ENCODE results near the gene PEAR1. TPM values are rescaled to one million over a fixed set of nuclear protein-coding genes. Genes with fewer than 3 reads are reported as not detected.

Gene PEAR1
- total RNA-seq, 1 donor: 1.7 TPM

- Histone ChIP-seq H3K4me3 (ENCODE audit: low read length) (no peak overlapping the region), H3K4me1 (ENCODE audit: insufficient read depth, low read length) (no peaks in the 10 kb centered on the region), H3K27me3 (ENCODE audit: insufficient read depth, low read length) (peaks cover 4% of the 10 kb centered on the region), H3K9me3 (ENCODE audit: low read depth, low read length) (no peaks in the 10 kb centered on the region)
Measured at GRCh38 chr1:156898971-156899664, 5.6 kb downstream of the PEAR1 start.

- H3K4me1 ChIP-seq (ENCODE audit: insufficient read depth, low read length): no peaks in the 10 kb centered on the region
- no peaks in the 10 kb centered on the region for H3K27me3 ChIP-seq (ENCODE audit: insufficient read depth, low read length)
- H3K9me3 ChIP-seq (ENCODE audit: low read depth, low read length): no peaks in the 10 kb centered on the region
- no peak overlapping the region for H3K4me3 ChIP-seq (ENCODE audit: low read length)
Measured at GRCh38 chr1:156899956-156900718, 6.6 kb downstream of the PEAR1 start.

- Histone ChIP-seq H3K4me3 (ENCODE audit: low read length) (no peak overlapping the region), H3K9me3 (ENCODE audit: low read depth, low read length) (no peaks in the 10 kb centered on the region), H3K4me1 (ENCODE audit: insufficient read depth, low read length) (no peaks in the 10 kb centered on the region), H3K27me3 (ENCODE audit: insufficient read depth, low read length) (no peaks in the 10 kb centered on the region)
Measured at GRCh38 chr1:156900896-156901589, 7.5 kb downstream of the PEAR1 start.

GRCh38 chr1:156901590-156901900 is 8.0 kb downstream of the PEAR1 start:
- Histone ChIP-seq H3K4me3 (ENCODE audit: low read length) (no peak overlapping the region), H3K9me3 (ENCODE audit: low read depth, low read length) (no peaks in the 10 kb centered on the region), H3K4me1 (ENCODE audit: insufficient read depth, low read length) (no peaks in the 10 kb centered on the region), H3K27me3 (ENCODE audit: insufficient read depth, low read length) (no peaks in the 10 kb centered on the region)

- no peaks in the 10 kb centered on the region for H3K9me3 ChIP-seq (ENCODE audit: low read depth, low read length)
- H3K4me3 ChIP-seq (ENCODE audit: low read length): no peak overlapping the region
- H3K27me3 ChIP-seq (ENCODE audit: insufficient read depth, low read length): no peaks in the 10 kb centered on the region
- peaks cover 4% of the 10 kb centered on the region for H3K4me1 ChIP-seq (ENCODE audit: insufficient read depth, low read length)
Measured at GRCh38 chr1:156901966-156902915, 8.7 kb downstream of the PEAR1 start.

GRCh38 chr1:156903328-156904091 is 10.0 kb downstream of the PEAR1 start:
- Histone ChIP-seq H3K27me3 (ENCODE audit: insufficient read depth, low read length) (no peaks in the 10 kb centered on the region), H3K9me3 (ENCODE audit: low read depth, low read length) (no peaks in the 10 kb centered on the region), H3K4me1 (ENCODE audit: insufficient read depth, low read length) (peaks cover 6% of the 10 kb centered on the region), H3K4me3 (ENCODE audit: low read length) (no peak overlapping the region)

- H3K27me3 ChIP-seq (ENCODE audit: insufficient read depth, low read length): no peaks in the 10 kb centered on the region
- H3K4me3 ChIP-seq (ENCODE audit: low read length): no peak overlapping the region
Measured at GRCh38 chr1:156904187-156904959, 10.9 kb downstream of the PEAR1 start.

GRCh38 chr1:156905176-156905575 is 11.7 kb downstream of the PEAR1 start:
- H3K4me1 ChIP-seq (ENCODE audit: insufficient read depth, low read length): peaks cover 6% of the 10 kb centered on the region
- no peaks in the 10 kb centered on the region for H3K27me3 ChIP-seq (ENCODE audit: insufficient read depth, low read length)
- no peak overlapping the region for H3K4me3 ChIP-seq (ENCODE audit: low read length)
- no peaks in the 10 kb centered on the region for H3K9me3 ChIP-seq (ENCODE audit: low read depth, low read length)

More at GRCh38 chr1:156904187-156904959, 10.9 kb downstream of the PEAR1 start:
- Histone ChIP-seq H3K9me3 (ENCODE audit: low read depth, low read length) (no peaks in the 10 kb centered on the region), H3K4me1 (ENCODE audit: insufficient read depth, low read length) (peaks cover 6% of the 10 kb centered on the region)

GRCh38 chr1:156905651-156906050 is 12.1 kb downstream of the PEAR1 start:
- Histone ChIP-seq H3K27me3 (ENCODE audit: insufficient read depth, low read length) (no peaks in the 10 kb centered on the region), H3K9me3 (ENCODE audit: low read depth, low read length) (no peaks in the 10 kb centered on the region)

GRCh38 chr1:156906206-156906906 is 12.8 kb downstream of the PEAR1 start:
- Histone ChIP-seq H3K4me1 (ENCODE audit: insufficient read depth, low read length) (peaks cover 6% of the 10 kb centered on the region), H3K27me3 (ENCODE audit: insufficient read depth, low read length) (no peaks in the 10 kb centered on the region), H3K9me3 (ENCODE audit: low read depth, low read length) (no peaks in the 10 kb centered on the region), H3K4me3 (ENCODE audit: low read length) (no peak overlapping the region)

More at GRCh38 chr1:156905651-156906050, 12.1 kb downstream of the PEAR1 start:
- Histone ChIP-seq H3K4me1 (ENCODE audit: insufficient read depth, low read length) (peaks cover 6% of the 10 kb centered on the region), H3K4me3 (ENCODE audit: low read length) (no peak overlapping the region)

GRCh38 chr1:156908541-156908940 is 15.0 kb downstream of the PEAR1 start:
- Histone ChIP-seq H3K4me3 (ENCODE audit: low read length) (no peak overlapping the region), H3K9me3 (ENCODE audit: low read depth, low read length) (no peaks in the 10 kb centered on the region), H3K27me3 (ENCODE audit: insufficient read depth, low read length) (no peaks in the 10 kb centered on the region), H3K4me1 (ENCODE audit: insufficient read depth, low read length) (peaks cover 6% of the 10 kb centered on the region)

- H3K4me3 ChIP-seq (ENCODE audit: low read length): no peak overlapping the region
- H3K27me3 ChIP-seq (ENCODE audit: insufficient read depth, low read length): no peaks in the 10 kb centered on the region
- no peaks in the 10 kb centered on the region for H3K9me3 ChIP-seq (ENCODE audit: low read depth, low read length)
- H3K4me1 ChIP-seq (ENCODE audit: insufficient read depth, low read length): peaks cover 6% of the 10 kb centered on the region
Measured at GRCh38 chr1:156908955-156909354, 15.4 kb downstream of the PEAR1 start.

GRCh38 chr1:156909671-156910070 is 16.2 kb downstream of the PEAR1 start:
- H3K27me3 ChIP-seq (ENCODE audit: insufficient read depth, low read length): no peaks in the 10 kb centered on the region
- H3K9me3 ChIP-seq (ENCODE audit: low read depth, low read length): no peaks in the 10 kb centered on the region
- H3K4me3 ChIP-seq (ENCODE audit: low read length): no peak overlapping the region
- peaks cover 6% of the 10 kb centered on the region for H3K4me1 ChIP-seq (ENCODE audit: insufficient read depth, low read length)

All from mononuclear cell (primary cell).